Body of pancreas (tissue), 4 donors: ENCODE data around the gene WIPF2.

ENCODE experiments used
- CTCF ChIP-seq, 7 experiments: fragments of 450-650 bp in 4 of 7; fragments of 200-600 bp in 3 of 7; sonication (generic) in 3 of 7; IDR thresholded peaks; one replicate each; pipeline ENCODE4 v1.5.1; 2016 to 2019; ENCODE audit warnings: antibody characterized with exemption in 7 of 7
- POLR2A ChIP-seq, 3 donors: fragments of 450-650 bp; IDR thresholded peaks; one replicate each; pipeline ENCODE4 v1.6.1; 2016; ENCODE audit warnings: antibody characterized with exemption in 3 of 3, mild to moderate bottlenecking in 2 of 3

- no peak for TF ChIP-seq CTCF (IDR thresholded peaks at IDR 0.05)
- no peak for TF ChIP-seq POLR2A (IDR thresholded peaks at IDR 0.05)
Observed at GRCh38 chr17:40286473-40286872, 67.4 kb downstream of the WIPF2 start.
